GM21737 (cell line): Measurements from ENCODE around the gene USP28.
"Not testable (repeated sequence)": the region's sequence is repeated elsewhere in the genome, so short reads cannot be mapped to it uniquely, and the experiment has no call there.

Experiments
- ATAC-seq: cut with Tn5 transposase; IDR thresholded peaks from one replicate; pipeline ENCODE4 v1.9.1; 2021; ENCODE audit warnings: mild to moderate bottlenecking, moderate library complexity; ENCODE audit not compliant: unreplicated experiment

USP28 gene

DNA sequence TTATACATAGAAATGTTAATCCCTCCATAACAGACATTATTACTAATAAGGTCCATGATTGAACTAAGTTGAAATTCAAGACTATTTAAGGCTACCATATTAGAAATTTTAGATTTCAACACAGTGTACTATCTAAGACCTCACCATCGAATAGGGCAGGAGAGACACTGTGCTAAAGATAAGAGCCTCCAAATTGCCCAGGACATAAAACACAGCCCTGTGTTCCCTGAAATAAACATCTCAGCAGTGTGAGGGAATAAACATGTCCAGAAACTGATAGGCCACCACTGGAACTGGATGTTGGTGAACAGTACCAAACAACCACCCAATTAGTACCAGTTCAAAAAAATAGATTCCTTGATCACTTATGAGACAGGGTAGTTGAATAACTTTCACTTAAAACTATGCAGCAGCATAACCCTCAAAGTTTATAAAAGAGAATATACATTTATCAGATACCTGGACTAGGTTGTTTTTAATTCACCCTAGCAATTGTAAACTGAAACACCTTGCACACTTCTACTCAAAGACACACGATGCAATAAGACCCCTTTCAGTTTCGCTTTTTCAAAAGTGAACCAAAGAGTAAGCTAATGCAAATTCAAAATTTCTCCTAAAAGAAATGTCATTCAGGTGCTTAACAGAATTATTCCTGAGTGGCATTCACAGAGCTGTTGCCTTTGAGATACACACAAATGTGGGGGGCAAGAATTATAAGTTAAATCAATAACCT, 34.3 kb downstream of the USP28 start:
- ATAC-seq, result no peak

GRCh38 chr11:113839842-113840241, 35.5 kb downstream of the USP28 start:
- ATAC-seq, result peak; percentile 88

- no peak for ATAC-seq
Measured at GRCh38 chr11:113838005-113838404, 37.4 kb downstream of the USP28 start.

GRCh38 chr11:113835306-113835705, 40.1 kb downstream of the USP28 start:
- no peak for ATAC-seq

- no peak for ATAC-seq
Measured at GRCh38 chr11:113833151-113833550, 42.2 kb downstream of the USP28 start.

DNA sequence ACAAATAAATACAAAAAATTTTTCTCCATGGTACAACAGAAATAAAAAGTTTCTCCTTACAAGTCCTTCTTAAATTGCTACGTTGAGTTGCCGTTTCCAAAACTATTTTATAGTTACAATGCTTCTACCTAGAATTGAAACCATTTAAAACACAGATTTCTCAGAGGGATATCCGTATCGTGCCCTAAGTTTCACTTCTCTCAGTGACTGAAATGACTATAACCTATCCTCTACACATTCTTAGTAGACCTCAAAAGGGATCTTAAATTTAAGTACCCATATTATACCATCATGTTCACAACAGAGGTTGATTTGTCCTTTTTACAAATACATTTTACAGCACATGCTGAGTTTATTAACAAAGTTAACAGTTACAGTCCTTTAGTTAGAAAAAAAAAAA, 44.1 kb downstream of the USP28 start:
- ATAC-seq, result peak; percentile 82

GRCh38 chr11:113829751-113830150, 45.6 kb downstream of the USP28 start:
- ATAC-seq, result no peak

DNA sequence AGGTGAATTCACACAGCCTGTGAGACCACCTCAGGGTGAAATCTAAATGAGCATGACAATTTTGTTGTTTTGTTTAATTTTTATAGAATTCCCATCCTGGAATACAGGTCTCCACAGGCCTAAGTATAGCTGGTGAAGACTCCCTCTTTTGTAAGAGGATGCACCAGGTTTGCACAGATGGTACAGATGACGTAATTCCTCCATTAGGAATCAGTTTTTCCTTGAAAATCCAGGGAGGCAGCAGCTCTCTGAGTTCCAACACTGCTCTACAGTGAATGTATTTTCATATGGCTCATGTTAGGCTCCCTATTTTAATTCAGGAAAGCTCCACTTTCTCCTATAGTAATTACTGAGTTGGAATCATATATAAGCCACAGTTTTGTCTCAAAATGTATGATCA, 47.2 kb downstream of the USP28 start:
- no peak for ATAC-seq

GRCh38 chr11:113827477-113827876, 47.9 kb downstream of the USP28 start:
- no peak for ATAC-seq

DNA sequence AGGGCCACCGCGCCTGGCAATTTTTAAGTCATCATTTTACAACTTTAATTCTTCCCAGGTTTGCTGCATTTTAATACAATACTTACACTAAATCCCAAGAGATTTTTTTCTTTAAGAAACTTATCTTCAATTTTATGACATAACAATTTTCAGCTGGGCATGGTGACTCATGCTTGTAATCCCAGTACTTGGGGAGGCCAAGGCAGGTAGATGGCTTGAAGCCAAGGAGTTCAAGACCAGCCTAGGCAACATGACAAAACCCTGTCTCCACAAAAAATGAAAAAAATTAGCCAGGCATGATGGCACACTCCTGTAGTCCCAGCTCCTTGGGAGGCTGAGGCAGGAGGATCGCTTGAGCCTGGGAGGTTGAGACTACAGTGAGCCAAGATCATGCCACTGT, 56.9 kb downstream of the USP28 start:
- ATAC-seq, result no peak

GRCh38 chr11:113817626-113818025, 57.7 kb downstream of the USP28 start:
- no peak for ATAC-seq

DNA sequence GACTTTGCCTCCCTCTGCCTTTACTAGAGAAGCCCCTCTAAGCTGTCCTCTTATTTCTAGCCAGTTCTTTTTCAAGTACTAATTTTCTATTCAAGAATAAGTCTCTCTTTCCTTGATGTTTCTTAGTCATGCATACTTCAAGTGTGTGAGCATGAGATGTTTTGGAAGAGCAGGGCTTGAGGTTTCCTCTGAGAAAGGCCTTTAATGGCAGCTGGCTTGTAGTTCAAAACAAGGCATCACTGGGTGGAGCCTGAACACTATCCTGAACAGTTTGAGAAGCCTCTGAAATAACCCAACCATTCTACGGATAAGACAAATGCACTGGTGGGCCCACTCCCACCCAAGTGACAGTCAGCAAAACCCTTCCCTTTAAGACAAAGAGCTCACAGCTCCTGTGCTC, 58.2 kb downstream of the USP28 start:
- no peak for ATAC-seq

GRCh38 chr11:113814181-113814580, 61.2 kb downstream of the USP28 start:
- no peak for ATAC-seq

GRCh38 chr11:113808931-113809330, 66.4 kb downstream of the USP28 start:
- ATAC-seq, result no peak

DNA sequence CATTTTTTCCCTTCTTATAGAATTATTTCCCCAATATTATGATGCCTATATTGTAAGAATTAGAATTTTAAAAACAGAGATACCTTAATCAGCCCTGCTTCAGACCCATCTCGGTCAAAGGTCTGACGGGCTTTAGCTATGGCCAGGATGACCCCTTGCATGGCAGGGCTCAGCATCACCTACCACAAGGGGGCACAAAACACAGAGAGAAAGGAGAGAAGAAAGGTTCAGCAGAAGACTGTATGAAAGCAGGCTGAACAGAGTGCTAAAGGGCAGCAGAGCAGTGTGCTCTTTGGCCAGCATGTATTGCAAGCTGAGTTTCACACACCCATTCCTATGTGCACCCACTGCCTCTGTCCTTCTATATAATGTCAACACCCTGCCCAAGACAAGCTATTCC, 69.0 kb downstream of the USP28 start:
- no peak for ATAC-seq

GRCh38 chr11:113805640-113806039, 69.7 kb downstream of the USP28 start:
- no peak for ATAC-seq

DNA sequence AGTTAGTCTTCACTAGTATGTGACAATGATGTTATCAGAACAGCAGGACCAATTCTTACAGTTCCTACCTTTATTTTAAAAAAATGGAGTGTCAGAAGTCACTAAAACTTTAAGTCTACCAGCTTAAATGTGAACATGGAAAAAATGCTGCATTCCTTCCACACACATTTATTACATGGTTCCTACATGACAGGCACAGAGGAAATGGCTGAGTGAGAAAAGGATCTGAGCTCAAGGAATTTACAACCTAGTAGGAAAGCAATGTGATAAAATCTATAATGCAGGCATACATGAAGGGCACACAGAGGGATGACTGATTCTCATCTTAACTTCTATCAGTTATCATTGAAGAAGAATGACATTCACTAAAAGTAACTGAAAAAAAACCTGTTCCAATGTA, 72.8 kb downstream of the USP28 start:
- no peak for ATAC-seq

GRCh38 chr11:113796663-113797259, 78.6 kb downstream of the USP28 start:
- peak; percentile 60 for ATAC-seq

DNA sequence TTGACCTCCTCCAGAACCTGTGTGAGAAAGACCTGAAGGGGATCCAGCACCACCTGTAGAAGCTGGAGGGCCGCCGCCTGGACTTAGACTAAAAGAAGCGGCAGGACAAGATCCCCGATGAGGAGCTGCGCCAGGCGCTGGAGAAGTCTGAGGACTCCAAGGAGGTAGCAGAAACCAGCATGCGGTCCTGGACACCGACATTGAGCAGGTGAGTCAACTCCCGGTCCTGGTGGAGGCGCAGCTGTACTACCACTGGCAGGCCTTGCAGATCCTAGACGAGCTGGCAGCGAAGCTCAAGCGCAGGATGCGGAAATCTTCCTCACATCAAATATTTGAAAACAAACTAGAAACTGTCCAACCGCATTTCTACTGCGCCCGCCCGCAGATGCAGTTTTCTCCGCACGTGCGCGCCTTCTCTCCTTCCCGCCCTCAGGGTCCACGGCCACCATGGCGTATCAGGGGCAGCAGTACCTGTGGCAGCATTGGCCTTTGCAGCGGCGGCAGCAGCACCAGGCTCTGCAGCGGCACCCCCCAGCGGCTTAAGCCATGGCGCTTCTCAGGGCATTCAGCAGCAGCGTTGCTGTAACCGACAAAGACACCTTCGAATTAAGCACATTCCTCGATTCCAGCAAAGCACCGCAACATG, 85.6 kb downstream of the USP28 start:
- ATAC-seq, result no peak

GRCh38 chr11:113789016-113789415, 86.4 kb downstream of the USP28 start:
- ATAC-seq, result not testable (repeated sequence)

- no peak for ATAC-seq
Measured at GRCh38 chr11:113782134-113782533, 93.2 kb downstream of the USP28 start.

DNA sequence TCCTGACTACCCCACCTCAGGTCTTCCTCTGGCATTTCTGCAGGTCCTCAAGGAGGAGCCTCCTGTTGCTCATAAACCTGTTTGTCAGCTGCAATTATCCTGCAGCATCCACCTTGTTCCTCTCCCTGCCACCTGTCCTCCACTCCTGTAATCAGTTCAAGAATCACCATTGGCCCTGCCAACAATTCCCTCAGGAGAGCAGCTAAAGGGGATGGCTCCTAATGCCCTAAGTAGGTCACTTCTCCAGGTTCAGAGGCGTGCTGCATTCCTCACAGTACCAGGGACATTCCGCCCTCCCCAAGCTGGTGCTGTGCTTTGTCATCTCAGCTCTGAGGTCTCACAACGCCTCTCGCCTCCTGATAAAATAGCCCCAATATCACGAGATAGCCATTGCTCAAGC, 93.7 kb downstream of the USP28 start:
- ATAC-seq, result no peak
